Mucosa of descending colon (tissue), 3 donors: Measurements from ENCODE around the gene DHX15. TPM values are rescaled to one million over a fixed set of nuclear protein-coding genes. Genes with fewer than 3 reads are reported as not detected.
A peak's percentile ranks its signal among the peaks of the same experiment; 100 is the strongest.

Source experiments
- ATAC-seq: fragments of 200-7000 bp; cut with Tn5 transposase; one replicate; pipeline ENCODE4 v1.9.1; 2020; ENCODE audit warnings: mild to moderate bottlenecking, moderate library complexity
- DNase-seq, 3 donors: peaks; one replicate each; pipeline ENCODE4 v3.0.0-alpha.2; 2020
- H3K36me3 ChIP-seq: fragments of 200-600 bp; one replicate; pipeline ENCODE4 v1.8.0; 2021; ENCODE audit warnings: low read depth, mild to moderate bottlenecking
- H3K4me1 ChIP-seq: fragments of 200-600 bp; one replicate; pipeline ENCODE4 v1.8.0; 2021; ENCODE audit warnings: low read depth, mild to moderate bottlenecking
- H3K4me3 ChIP-seq: fragments of 200-600 bp; one replicate; pipeline ENCODE4 v1.8.0; 2021; ENCODE audit warnings: mild to moderate bottlenecking
- H3K9me3 ChIP-seq: fragments of 200-600 bp; one replicate; pipeline ENCODE4 v1.8.0; 2021; ENCODE audit warnings: mild to moderate bottlenecking
- CTCF ChIP-seq: fragments of 200-600 bp; IDR thresholded peaks from one replicate; pipeline ENCODE4 v1.8.0; 2022; ENCODE audit warnings: antibody characterized with exemption, mild to moderate bottlenecking
- intact Hi-C, 2 donors: fragments of 100-400 bp; cut with DNase I in 1 of 2; cut with micrococcal nuclease in 1 of 2; formaldehyde crosslinking; loops; one replicate each; pipeline versions ENCODE4 v1.11.0 to v1.11.1; 2022; cut with DNase I, micrococcal nuclease
- long read RNA-seq, 2 donors: library from polyadenylated mRNA; unstranded; transcript quantifications; one replicate each; pipeline ENCODE4 v2.0.0, GENCODE V29; 2019 to 2021
- total RNA-seq, 3 donors: library from RNA; stranded (reverse); fragmentation: NEBNext Ultra II Directional in 2 of 3; extraction: Animal tissue kit (Norgen Biotek cat#: 25700) in 2 of 3; gene quantifications; one replicate each; pipeline versions ENCODE4 v1.2.1 to v1.2.4, GENCODE V29; 2021 to 2023
- donor health status: DM: no; HTN: no; CAD: no; lungs with moderate emphysema.
- donor health status: DM: no; HTN: no; CAD: no.
- donor health status: DM: no; HTN: yes; CAD: no.

The DHX15 gene
- 100 to 1,000 TPM; 118 to 136 (median 135) TPM for total RNA-seq
- long read RNA-seq, donor 1, transcript DHX15-201 (14 exons, 2,994 nt) = major isoform, 67 of 87 reads
- long read RNA-seq, donor 1, partial matches to known transcripts = 11 of 87 reads
- long read RNA-seq, donor 1, other reads (novel, unspliced or antisense) = 9 of 87 reads
- long read RNA-seq, donor 2, transcript DHX15-201 (14 exons, 2,994 nt) = major isoform, 33 of 43 reads
- long read RNA-seq, donor 2, partial matches to known transcripts = 6 of 43 reads
- long read RNA-seq, donor 2, other reads (novel, unspliced or antisense) = 3 of 43 reads

GRCh38 chr4:24584211-24584850 is at the start of gene DHX15:
Gene DHX15, minus strand, starts transcription at chr4:24584554. Its CDS starts 161 bp downstream, at chr4:24584393.
- intact Hi-C loops = loop anchor here in 1 of 2 donors (10.0 kb wide), 1 partner anchor 100 kb away; no protein-coding TSS in a partner anchor
- peak; percentile 96 for ATAC-seq
- DNase-seq = peak; percentile 95 to 97 (median 97)
- H3K9me3 ChIP-seq = no peaks in the 10 kb centered on the region
- peaks cover 28% of the 10 kb centered on the region for H3K4me1 ChIP-seq
- H3K4me3 ChIP-seq = peak within 1 kb of the TSS; percentile 100
- no peak for TF ChIP-seq CTCF
- no peaks in the 10 kb centered on the region for H3K36me3 ChIP-seq

GRCh38 chr4:24632011-24632410 is 47.7 kb upstream of the DHX15 start:
- intact Hi-C loops = no loop called here
- no peak for TF ChIP-seq CTCF

GRCh38 chr4:24630937-24631336 is 46.6 kb upstream of the DHX15 start:
- H3K9me3 ChIP-seq = no peaks in the 10 kb centered on the region
- TF ChIP-seq CTCF = no peak
- ATAC-seq (no peak), DNase-seq (no peak)
- H3K4me3 ChIP-seq = no peak overlapping the region
- H3K36me3 ChIP-seq = no peaks in the 10 kb centered on the region
- H3K4me1 ChIP-seq = no peaks in the 10 kb centered on the region
- intact Hi-C loops = no loop called here

More at GRCh38 chr4:24632011-24632410, 47.7 kb upstream of the DHX15 start:
- ATAC-seq = no peak
- Histone ChIP-seq H3K36me3 (no peaks in the 10 kb centered on the region), H3K9me3 (no peaks in the 10 kb centered on the region), H3K4me3 (no peak overlapping the region), H3K4me1 (no peaks in the 10 kb centered on the region)
- no peak for DNase-seq

GRCh38 chr4:24625091-24625490 is 40.7 kb upstream of the DHX15 start:
- H3K9me3 ChIP-seq = peaks cover 4% of the 10 kb centered on the region
- no peak overlapping the region for H3K4me3 ChIP-seq
- H3K36me3 ChIP-seq = no peaks in the 10 kb centered on the region
- TF ChIP-seq CTCF = no peak
- DNase-seq = no peak
- H3K4me1 ChIP-seq = no peaks in the 10 kb centered on the region
- ATAC-seq = no peak
- intact Hi-C loops = no loop called here

- Histone ChIP-seq H3K4me3 (no peak overlapping the region), H3K4me1 (no peaks in the 10 kb centered on the region), H3K9me3 (peaks cover 4% of the 10 kb centered on the region), H3K36me3 (no peaks in the 10 kb centered on the region)
- intact Hi-C loops = no loop called here
- ATAC-seq (no peak), DNase-seq (no peak)
- no peak for TF ChIP-seq CTCF
Observed at GRCh38 chr4:24624381-24624780, 40.0 kb upstream of the DHX15 start.
